ENCODE results near the gene GPX2. TPM values are rescaled to one million over a fixed set of nuclear protein-coding genes. Genes with fewer than 3 reads are reported as not detected.
A peak's percentile ranks its signal among the peaks of the same experiment; 100 is the strongest.

Gene GPX2
- under 1 TPM; 0.45 to 0.97 (median 0.59) TPM for polyA plus RNA-seq (ENCODE audit: insufficient read length in 3 of 3)
- long read RNA-seq, donor 1 = 0 reads
- long read RNA-seq, donor 2 = 0 reads
- long read RNA-seq, donor 3, partial matches to known transcripts = 0 of 3 reads
- long read RNA-seq, donor 3, other reads (novel, unspliced or antisense) = 0 of 3 reads
- long read RNA-seq, donor 4 = 0 reads
- long read RNA-seq, donor 5 = 0 reads
- long read RNA-seq, donor 6 = 0 reads
- long read RNA-seq, donor 7 = 0 reads
- long read RNA-seq, donor 8 = 0 reads
- long read RNA-seq, donor 9 = 0 reads
- long read RNA-seq, donor 10, partial matches to known transcripts = 0 of 1 reads
- long read RNA-seq, donor 10, other reads (novel, unspliced or antisense) = 0 of 1 reads
- long read RNA-seq, donor 11 = 0 reads
- long read RNA-seq, donor 12 = 0 reads
- long read RNA-seq, donor 13 = 0 reads
- long read RNA-seq, donor 14 = 0 reads
- long read RNA-seq, donor 15 = 0 reads
- long read RNA-seq, donor 16, partial matches to known transcripts = 0 of 2 reads
- long read RNA-seq, donor 16, other reads (novel, unspliced or antisense) = 0 of 2 reads

DNA sequence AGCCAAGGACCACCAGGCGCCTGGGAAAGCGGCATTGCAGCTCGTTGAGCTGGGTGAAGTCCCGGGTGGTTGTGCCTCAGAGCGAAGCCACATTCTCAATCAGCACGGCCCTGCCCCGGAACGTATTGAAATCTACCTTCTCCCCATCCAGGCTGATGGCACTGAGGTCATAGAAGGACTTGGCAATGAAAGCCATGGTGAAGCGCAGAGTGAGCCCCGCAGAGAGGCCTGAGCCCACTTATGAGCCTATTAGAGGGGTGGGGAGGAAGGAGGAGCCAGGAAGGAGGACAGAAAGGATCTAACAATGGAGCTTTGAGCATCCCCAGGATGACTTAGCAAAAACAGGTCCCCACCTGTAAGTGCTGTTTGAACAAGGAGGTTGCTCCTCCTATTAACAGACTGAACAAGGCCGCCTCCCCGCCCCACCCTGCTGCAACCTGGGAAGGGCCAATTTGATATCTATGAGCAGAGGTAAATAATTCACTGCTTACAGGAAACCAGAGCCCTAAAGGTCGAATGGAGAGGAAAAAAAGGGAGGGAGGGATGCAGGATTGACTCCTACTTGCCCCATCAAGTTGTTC lies at the start of gene GPX2:
TSS of gene GPX2 (minus strand) at position 215 of the 581 bp plus-strand sequence. CDS start at position 196, 19 bp downstream.
- no peak for DNase-seq (ENCODE audit: extremely low read depth in 1 of 11, low read depth in 9 of 11, low spot score in 4 of 11)

DNA sequence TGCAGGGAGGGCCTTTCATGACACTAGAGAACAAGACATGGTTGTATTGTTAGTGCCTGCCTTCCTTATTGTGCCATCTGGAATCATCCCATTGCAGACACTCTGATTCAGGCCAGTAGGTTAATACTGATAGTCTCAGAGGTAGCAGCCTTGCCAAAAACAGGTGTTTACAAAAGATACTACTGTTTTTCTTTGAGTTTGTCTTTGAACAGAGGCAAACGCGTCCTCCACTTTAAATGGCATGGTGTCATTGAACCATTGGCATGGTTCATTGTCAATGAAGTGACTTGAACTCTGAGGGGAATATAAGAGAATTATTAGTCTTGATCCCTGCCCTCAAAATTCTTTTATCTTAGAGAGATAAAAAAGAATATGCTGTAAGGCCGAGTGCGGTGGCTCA lies 48.4 kb upstream of the GPX2 start:
- no peak for DNase-seq (ENCODE audit: extremely low read depth in 1 of 11, low read depth in 9 of 11, low spot score in 4 of 11)

DNA sequence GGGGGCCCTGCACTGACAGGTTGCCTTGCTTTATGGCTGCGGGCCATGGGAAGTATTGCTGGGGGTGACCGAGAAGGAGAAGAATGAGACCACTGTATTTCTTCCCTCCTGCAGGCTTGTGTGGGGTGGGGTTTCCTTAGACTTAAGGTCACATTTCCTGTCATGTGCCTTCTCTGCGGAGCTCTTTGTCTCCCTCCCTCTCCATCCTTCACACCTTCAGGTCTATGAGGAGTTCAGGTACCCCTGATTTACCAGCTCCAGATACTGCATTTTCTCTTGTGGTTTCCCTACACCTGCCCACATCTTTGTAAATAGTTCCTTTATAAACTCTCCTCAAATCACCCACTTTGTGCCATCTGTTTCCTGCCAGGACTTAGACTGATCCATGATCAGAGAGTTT lies 47.8 kb upstream of the GPX2 start:
- no peak for DNase-seq (ENCODE audit: extremely low read depth in 1 of 11, low read depth in 9 of 11, low spot score in 4 of 11)

DNA sequence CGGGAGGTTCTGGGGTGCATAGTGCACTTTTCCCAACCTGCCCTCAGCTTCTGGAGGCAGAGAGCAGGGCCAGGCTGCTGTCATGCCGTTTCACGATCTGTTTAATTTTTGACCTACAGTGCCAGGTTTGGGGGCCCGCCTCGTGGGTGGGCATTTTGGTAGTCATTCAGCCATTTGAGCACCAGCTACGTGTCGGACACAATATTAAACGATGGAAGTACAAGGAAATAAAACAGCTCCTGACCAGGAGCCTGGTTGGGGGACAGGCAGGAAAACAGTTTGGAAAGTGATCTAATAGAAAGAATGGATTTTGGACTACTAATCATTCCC lies 44.9 kb upstream of the GPX2 start:
- DNase-seq (ENCODE audit: extremely low read depth in 1 of 11, low read depth in 9 of 11, low spot score in 4 of 11) = no peak

DNA sequence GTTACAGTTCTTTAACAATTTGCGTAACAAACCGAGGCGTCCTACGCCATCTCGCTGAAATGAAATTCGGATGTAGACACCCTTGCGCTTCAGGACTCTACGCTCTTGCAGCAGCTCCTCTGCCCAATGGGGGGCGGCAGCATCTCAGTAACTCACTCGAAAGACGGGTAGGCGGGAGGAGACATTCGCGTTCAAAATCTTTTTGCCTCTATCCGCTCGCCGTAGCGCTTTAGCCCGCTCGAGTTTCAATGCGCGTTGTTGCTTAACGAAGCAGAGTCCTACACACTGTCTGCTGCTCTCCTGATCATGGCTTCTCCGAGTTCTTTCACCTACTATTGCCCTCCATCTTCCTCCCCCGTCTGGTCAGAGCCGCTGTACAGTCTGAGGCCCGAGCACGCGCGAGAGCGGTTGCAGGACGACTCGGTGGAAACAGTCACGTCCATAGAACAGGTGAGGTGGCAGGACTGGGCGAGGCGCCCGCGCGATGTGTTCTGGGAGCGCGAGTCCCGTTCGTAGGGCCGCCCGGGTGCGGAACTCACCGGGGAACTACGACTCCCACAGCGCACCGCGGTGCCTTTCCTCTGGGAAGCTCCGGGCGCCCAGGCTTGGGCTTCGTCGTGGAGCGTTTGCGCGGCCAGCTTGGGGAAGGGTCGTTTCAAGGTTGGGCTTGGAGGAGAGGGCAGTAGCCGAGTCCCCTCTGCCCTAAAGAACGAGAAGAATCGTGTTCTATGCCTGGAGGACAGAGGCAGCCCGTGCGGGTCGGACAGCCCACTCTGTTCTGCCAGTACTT lies 44.3 kb upstream of the GPX2 start, which contains the start of gene FNTB:
TSS of gene FNTB (plus strand) at position 248 of the 790 bp plus-strand sequence. CDS start at position 307, 59 bp downstream.
- DNase-seq (ENCODE audit: extremely low read depth in 1 of 11, low read depth in 9 of 11, low spot score in 4 of 11) = peak; percentile 92 to 99 (median 96)

DNA sequence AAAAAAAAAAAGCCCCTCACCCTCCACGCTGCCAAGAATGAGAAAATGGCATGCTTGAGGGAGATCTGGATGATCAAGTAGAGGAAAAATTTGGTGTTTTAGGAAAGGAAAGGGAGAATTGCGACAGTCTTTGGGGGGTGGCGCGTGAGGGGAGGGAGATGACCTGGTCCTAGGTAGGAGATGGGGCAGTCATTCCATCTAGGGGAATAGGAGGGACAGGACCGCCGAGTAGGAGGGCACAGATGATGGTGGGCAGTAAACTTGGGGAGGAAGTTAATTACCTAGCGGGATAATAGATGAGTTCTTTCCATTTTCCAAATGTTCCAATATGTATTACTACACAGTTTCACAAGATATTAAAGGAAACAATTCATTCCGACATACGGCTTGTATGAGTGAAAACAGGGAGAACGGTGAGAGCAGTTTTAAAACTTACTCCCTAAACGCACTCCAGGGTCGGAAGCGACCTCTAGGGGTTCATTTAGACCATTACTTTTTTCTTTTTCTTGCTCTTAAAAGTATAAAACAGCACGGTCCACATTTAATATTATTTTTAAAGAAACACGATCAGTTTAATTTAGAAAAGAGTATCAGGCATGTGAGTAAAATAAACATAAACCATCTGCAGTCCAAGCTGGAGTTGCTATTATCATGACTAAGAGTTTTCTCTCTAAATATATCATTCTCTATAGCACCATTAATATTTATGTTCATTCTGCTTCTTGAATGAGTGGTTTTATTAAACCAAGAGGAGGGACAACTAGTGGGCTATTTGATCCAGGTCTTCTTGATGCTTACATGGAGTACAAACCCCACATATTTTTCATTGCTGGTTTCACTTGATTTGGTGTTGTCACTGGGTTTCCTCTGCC lies 41.1 kb upstream of the GPX2 start:
- DNase-seq (ENCODE audit: extremely low read depth in 1 of 11, low read depth in 9 of 11, low spot score in 4 of 11) = peak in 1 of 11 donors; percentile 51

DNA sequence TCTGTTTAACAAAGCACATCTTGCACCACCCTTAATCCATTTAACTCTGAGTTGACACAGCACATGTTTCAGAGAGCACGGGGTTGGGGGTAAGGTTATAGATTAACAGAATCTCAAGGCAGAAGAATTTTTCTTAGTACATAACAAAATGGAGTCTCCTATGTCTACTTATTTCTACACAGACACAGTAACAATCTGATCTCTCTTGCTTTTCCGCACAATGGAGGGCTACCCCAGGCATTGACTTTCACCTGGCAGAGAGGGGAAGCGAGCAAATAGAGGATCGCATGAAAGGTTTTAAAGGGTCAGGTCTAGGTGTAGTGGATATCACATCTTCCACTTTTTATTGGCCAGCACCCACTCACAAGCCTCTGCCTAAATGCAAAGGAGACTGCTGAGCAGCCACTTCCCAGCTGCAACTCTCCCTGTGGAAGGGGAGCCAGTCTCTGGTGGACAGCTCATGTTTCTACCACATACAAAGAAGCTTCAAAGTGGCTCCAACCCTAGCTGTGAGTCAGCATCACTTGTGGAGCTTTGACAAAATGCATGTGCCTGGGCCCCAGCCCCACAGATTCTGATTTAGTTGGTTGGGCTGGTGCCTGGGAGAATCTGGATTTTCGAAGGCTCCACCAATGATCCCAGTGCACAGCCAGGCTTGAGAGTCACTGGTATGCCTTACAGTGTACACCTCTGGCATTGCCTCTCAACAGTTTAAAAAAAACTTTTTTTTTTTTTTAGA lies 37.0 kb upstream of the GPX2 start:
- DNase-seq (ENCODE audit: extremely low read depth in 1 of 11, low read depth in 9 of 11, low spot score in 4 of 11) = no peak

DNA sequence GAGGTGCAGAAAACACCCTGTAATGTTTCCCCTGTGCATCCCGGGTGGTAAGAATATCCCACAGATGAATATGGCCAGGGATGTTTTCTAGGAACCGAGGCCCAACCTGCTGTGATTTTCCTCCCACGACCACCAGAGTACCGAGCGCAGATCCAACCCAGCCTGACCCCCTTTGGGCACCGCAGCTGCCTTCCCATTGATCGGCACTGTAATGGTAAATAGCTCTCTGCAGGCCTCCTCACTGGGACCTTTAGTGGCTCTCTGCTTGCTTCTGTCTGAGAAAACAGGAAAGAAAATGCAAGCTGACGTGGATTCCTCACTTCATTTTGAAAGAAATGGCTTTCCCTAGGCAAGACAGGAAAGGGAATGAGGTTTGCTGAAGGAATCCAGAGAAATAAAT lies 32.0 kb upstream of the GPX2 start:
- no peak for DNase-seq (ENCODE audit: extremely low read depth in 1 of 11, low read depth in 9 of 11, low spot score in 4 of 11)

DNA sequence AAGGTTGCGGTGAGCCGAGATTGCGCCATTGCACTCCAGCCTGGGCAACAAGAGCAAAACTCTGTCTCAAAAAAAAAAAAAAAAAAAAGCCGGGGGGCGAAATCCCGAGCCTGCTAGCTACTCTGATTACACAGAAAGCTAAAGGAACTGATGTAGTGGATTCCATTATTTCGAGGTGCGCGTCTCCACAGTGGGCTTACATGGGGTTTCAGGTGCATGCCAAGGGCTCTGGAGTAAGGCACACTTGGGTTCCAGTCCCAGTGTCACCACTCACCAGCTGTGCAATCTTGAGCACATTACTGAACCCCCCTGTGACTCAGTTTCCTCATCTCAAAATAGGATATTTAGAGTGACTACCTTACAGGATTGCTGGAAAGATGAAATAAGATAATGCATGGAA lies 31.3 kb upstream of the GPX2 start:
- DNase-seq (ENCODE audit: extremely low read depth in 1 of 11, low read depth in 9 of 11, low spot score in 4 of 11) = no peak

DNA sequence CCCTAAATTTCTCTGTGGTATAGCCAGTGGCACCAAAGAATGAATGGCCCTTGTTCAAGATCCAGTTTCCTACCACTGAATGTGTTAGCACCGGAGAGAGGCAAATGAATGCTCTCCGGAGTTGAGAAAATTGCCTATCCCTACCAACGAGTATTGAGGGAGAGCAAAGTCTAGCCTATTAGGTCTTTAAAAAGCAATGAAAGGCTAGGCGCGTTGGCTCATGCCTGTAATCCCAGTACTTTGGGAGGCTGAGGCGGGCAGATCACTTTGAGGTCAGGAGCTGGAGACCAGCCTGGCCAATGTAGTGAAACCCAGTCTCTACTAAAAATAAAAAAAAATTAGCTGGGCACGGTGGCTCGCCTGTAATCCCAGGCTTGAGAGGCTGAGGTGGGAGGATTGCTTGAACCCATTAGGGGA lies 30.5 kb upstream of the GPX2 start:
- no peak for DNase-seq (ENCODE audit: extremely low read depth in 1 of 11, low read depth in 9 of 11, low spot score in 4 of 11)

DNA sequence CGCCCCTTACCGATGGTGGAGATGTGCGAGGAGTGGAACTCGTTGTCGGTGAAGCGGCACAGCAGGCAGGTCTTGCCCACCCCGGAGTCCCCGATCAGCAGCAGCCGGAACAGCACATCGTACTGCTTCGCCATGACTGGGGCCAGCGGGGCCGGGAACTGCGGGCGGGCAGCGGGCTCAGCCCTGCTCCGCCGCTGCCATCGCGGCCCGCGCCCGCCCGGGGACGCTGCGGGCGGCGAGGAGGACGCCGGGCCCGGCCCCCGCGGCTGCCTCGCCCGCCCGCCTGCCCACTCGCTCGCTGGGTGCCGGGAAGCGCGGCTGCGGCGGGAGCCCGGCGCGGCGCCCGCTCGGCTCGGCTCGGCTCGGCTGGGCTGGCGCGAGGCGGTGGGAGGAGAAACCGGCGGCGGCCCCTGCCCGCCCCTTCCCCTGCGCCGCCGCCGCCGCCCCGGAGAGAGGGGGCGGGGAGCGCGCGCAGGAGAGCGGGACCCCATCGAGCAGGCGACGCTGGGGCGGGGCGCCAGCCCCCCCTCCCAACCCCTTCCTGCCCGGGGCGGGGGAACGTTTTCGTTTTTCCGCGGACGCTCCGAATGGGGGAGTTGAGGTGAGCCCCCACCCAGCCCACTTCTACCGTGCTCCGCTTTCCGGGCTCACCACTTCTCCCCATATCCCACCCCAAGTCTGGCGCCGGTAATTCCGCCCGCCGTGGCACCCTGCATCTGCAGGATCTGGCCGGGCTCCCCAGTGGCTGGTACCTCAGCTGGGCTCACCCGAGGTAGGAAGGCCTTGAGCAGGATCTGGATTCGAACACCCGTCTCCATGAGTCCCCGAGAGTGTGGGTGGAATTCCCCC lies 29.6 kb upstream of the GPX2 start, which contains the start of gene RAB15:
TSS of gene RAB15 (minus strand) at position 394 of the 849 bp plus-strand sequence. CDS start at position 134, 260 bp downstream.
- no peak for DNase-seq (ENCODE audit: extremely low read depth in 1 of 11, low read depth in 9 of 11, low spot score in 4 of 11)

DNA sequence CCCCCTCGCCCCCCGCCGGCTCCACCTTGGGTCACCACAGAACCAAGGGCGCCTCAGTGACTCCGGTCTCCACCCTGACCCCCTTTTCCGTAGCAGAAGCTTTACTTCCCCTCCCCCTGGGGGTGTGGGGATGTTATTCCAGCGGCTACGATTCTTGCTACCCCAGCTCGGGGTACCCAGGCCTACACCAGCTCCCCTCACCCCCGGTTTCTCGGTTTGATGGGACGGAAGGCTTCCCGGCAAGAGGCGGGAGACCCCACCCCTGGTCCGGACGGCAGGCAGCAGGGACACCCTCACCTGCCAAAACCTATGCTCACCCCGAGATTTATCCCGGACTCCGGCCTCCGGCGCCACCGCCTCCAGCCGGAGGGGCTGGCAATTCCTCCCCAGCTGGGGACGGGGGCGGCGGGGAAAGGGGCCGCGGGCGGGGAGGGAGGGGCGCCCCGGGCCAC lies 29.0 kb upstream of the GPX2 start:
- DNase-seq (ENCODE audit: extremely low read depth in 1 of 11, low read depth in 9 of 11, low spot score in 4 of 11) = no peak

DNA sequence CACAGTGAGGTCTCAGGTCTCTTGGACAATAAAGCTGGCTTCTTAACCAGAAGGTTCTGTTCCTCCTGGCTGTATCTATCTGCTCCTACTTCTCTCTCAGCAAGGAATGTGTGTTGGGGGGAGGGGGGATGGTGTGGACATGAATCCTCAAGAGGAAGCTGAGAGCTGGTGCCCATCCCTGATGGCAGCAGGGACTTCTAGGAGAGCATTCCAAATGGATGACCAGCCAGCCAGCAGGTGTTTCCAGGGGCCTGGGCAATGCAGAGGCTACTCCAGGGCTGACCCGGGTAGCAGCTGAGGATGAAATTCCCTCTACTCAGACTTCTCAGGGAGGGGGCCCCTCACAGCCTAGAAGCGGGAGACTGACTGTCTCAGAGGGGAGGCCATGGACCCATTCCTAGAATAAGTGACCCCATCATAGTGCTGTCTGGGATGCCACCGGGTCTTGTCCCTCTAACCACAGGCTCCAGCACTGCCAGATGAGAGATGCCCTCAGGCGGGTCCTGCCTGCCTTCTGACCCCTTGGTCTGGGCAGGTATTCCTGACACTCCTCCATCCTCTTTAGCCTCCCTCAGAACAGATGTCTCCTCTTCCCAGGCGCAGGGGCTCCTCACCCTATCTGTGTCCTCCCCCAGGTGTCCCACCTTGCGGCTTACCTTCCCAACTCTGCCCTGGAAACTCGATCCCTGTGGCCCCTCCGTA lies 28.4 kb upstream of the GPX2 start:
- no peak for DNase-seq (ENCODE audit: extremely low read depth in 1 of 11, low read depth in 9 of 11, low spot score in 4 of 11)

DNA sequence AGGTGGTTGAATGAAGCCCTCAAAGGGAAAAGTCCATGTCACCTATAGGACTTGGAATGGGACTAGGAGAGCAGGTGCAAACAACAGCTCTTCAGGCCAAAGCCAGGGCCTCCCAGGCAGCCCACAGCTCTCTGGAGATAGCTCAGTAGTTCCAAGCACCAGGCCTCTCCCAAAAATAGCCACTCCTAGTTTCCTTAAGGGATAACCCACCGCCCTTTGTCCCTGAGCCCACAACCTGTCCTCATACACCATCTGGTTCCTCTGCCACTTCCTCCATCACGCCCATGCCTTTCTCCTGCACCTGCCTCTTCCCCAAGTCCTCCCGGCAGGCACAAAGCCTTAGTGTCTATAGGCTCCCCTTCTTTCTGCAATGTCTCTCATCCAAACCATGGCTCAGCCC lies 27.5 kb upstream of the GPX2 start:
- no peak for DNase-seq (ENCODE audit: extremely low read depth in 1 of 11, low read depth in 9 of 11, low spot score in 4 of 11)

DNA sequence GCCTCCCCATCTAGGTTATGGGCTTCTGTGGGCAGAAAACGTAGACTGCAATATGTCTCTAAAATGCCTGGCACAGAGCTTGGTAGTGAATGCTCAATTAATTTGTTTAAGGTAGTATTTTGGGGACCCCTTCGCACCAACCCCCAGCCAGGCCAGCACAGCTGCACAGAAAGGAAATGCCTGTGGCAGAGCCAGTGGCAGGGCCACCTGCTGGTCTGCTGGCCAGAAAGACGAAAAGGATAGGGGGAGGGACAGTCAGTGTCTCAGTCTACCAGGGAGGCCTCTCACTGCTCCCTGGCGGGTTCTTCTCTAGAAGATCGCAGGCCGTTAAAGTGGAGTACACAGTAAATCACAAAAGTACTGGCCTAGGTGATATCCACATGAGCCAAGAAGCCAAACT lies 26.1 kb upstream of the GPX2 start:
- DNase-seq (ENCODE audit: extremely low read depth in 1 of 11, low read depth in 9 of 11, low spot score in 4 of 11) = no peak

DNA sequence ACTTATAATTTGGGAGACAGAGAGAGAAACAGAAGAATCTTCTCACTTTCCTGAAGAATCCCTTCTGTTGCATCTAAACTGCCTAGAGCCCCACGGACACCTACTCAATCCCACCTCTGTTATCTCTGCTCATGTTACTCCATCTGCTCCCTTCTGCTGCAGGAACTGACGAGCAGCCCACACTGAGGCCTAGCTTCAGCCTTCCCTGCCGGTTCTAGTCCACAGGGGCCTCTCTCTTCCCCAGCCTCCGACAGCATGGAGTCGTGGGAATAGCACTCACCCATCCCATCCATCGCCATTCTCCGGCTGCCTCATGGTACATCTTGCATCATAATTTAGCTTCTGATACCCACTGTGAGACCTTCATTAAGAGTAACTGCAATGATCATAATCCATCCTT lies 25.6 kb upstream of the GPX2 start:
- no peak for DNase-seq (ENCODE audit: extremely low read depth in 1 of 11, low read depth in 9 of 11, low spot score in 4 of 11)
